Naive B cell (primary cell): Measurements from ENCODE around the gene CSNK2B. TPM values are rescaled to one million over a fixed set of nuclear protein-coding genes. Genes with fewer than 3 reads are reported as not detected.

Experiments
- polyA plus RNA-seq, 6 donors: library from polyadenylated mRNA; unstranded; fragments of 300-500 nt; fragmentation: Illumina TruSeq; gene quantifications; one replicate each; pipeline ENCODE4 v1.2.3, GENCODE V29; 2021; ENCODE audit warnings: low read depth in 6 of 6

The CSNK2B gene
- polyA plus RNA-seq, 6 donors from 2014 or later, result 279 to 299 (median 286) TPM

Other genes starting within 250 kb of the CSNK2B start
- 10 to 100 TPM in 3 of 6 donors, 1 to 10 TPM in 3; 4.4 to 14.3 (median 9.7) TPM for gene MICB, start 167.9 kb upstream of the CSNK2B start, polyA plus RNA-seq
- gene MCCD1, start 137.1 kb upstream of the CSNK2B start, polyA plus RNA-seq, result not detected
- 100 to 1,000 TPM in 1 of 6 donors, 10 to 100 TPM in 5; 41.6 to 117 (median 74.5) TPM for gene DDX39B, start 124.1 kb upstream of the CSNK2B start, polyA plus RNA-seq
- under 1 TPM in 2 of 6 donors, not detected in 4; 0.67 to 0.69 TPM for gene ATP6V1G2, start 119.5 kb upstream of the CSNK2B start, polyA plus RNA-seq
- gene NFKBIL1, start 118.5 kb upstream of the CSNK2B start, polyA plus RNA-seq, result 10 to 100 TPM in 2 of 6 donors, 1 to 10 TPM in 3, under 1 TPM in 1; 0.24 to 11.4 (median 8.9) TPM
- 10 to 100 TPM in 5 of 6 donors, 1 to 10 TPM in 1; 6.6 to 26.0 (median 19.4) TPM for gene LTA, start 93.8 kb upstream of the CSNK2B start, polyA plus RNA-seq
- gene TNF, start 90.5 kb upstream of the CSNK2B start, polyA plus RNA-seq, result 1 to 10 TPM; 1.1 to 5.2 (median 2.6) TPM
- 1,000 to 10,000 TPM; 1,940 to 3,141 (median 2,206) TPM for gene LTB, start 83.7 kb upstream of the CSNK2B start, polyA plus RNA-seq
- 10 to 100 TPM; 28.2 to 78.2 (median 35.2) TPM for gene LST1, start 79.8 kb upstream of the CSNK2B start, polyA plus RNA-seq
- gene NCR3, start 73.1 kb upstream of the CSNK2B start, polyA plus RNA-seq, result 100 to 1,000 TPM in 5 of 6 donors, 10 to 100 TPM in 1; 84.4 to 158 (median 108) TPM
- gene AIF1, start 50.8 kb upstream of the CSNK2B start, polyA plus RNA-seq, result 10 to 100 TPM in 1 of 6 donors, 1 to 10 TPM in 4, under 1 TPM in 1; 0.50 to 14.4 (median 3.5) TPM
- 10 to 100 TPM in 1 of 6 donors, 1 to 10 TPM in 4, under 1 TPM in 1; 0.70 to 11.3 (median 6.3) TPM for gene PRRC2A, start 45.4 kb upstream of the CSNK2B start, polyA plus RNA-seq
- 10 to 100 TPM; 20.1 to 27.0 (median 24.2) TPM for gene BAG6, start 13.4 kb upstream of the CSNK2B start, polyA plus RNA-seq
- 10 to 100 TPM in 4 of 6 donors, 1 to 10 TPM in 2; 7.6 to 19.6 (median 13.7) TPM for gene APOM, start 10.2 kb upstream of the CSNK2B start, polyA plus RNA-seq
- 10 to 100 TPM; 16.8 to 39.9 (median 28.4) TPM for gene C6orf47, start 5.3 kb upstream of the CSNK2B start, polyA plus RNA-seq
- gene GPANK1, start 1.1 kb upstream of the CSNK2B start, polyA plus RNA-seq, result 10 to 100 TPM; 18.5 to 27.8 (median 23.5) TPM
- under 1 TPM in 3 of 6 donors, not detected in 3; 0.23 to 0.87 (median 0.50) TPM for gene LY6G5B, start 3.9 kb downstream of the CSNK2B start, polyA plus RNA-seq
- 1 to 10 TPM in 1 of 6 donors, under 1 TPM in 3, not detected in 2; 0.48 to 1.6 (median 0.92) TPM for gene LY6G5C, start 15.0 kb downstream of the CSNK2B start, polyA plus RNA-seq
- gene ABHD16A, start 37.2 kb downstream of the CSNK2B start, polyA plus RNA-seq, result 10 to 100 TPM; 27.3 to 45.3 (median 33.4) TPM
- 1 to 10 TPM in 1 of 6 donors, under 1 TPM in 2, not detected in 3; 0.60 to 1.8 (median 0.75) TPM for gene LY6G6F, start 40.8 kb downstream of the CSNK2B start, polyA plus RNA-seq
- gene LY6G6D, start 49.3 kb downstream of the CSNK2B start, polyA plus RNA-seq, result not detected
- not detected for gene LY6G6C, start 55.7 kb downstream of the CSNK2B start, polyA plus RNA-seq
- 1 to 10 TPM in 5 of 6 donors, not detected in 1; 3.0 to 5.1 (median 3.7) TPM for gene MPIG6B, start 57.3 kb downstream of the CSNK2B start, polyA plus RNA-seq
- gene DDAH2, start 63.2 kb downstream of the CSNK2B start, polyA plus RNA-seq, result 10 to 100 TPM; 57.1 to 87.6 (median 82.1) TPM
- gene CLIC1, start 70.5 kb downstream of the CSNK2B start, polyA plus RNA-seq, result 100 to 1,000 TPM; 536 to 743 (median 628) TPM
- 1 to 10 TPM in 5 of 6 donors, not detected in 1; 1.9 to 9.3 (median 2.6) TPM for gene MSH5, start 73.9 kb downstream of the CSNK2B start, polyA plus RNA-seq
- gene SAPCD1, start 96.6 kb downstream of the CSNK2B start, polyA plus RNA-seq, result under 1 TPM in 1 of 6 donors, not detected in 5; 0.96 TPM
- gene VWA7, start 111.2 kb downstream of the CSNK2B start, polyA plus RNA-seq, result under 1 TPM in 2 of 6 donors, not detected in 4; 0.13 to 0.29 TPM
- gene VARS1, start 129.7 kb downstream of the CSNK2B start, polyA plus RNA-seq, result 10 to 100 TPM; 42.2 to 70.6 (median 50.3) TPM
- 100 to 1,000 TPM in 1 of 6 donors, 10 to 100 TPM in 5; 75.4 to 107 (median 92.4) TPM for gene LSM2, start 140.9 kb downstream of the CSNK2B start, polyA plus RNA-seq
- 1 to 10 TPM in 1 of 6 donors, under 1 TPM in 4, not detected in 1; 0.45 to 1.4 (median 0.71) TPM for gene HSPA1L, start 149.2 kb downstream of the CSNK2B start, polyA plus RNA-seq
- 10 to 100 TPM in 2 of 6 donors, 1 to 10 TPM in 3, under 1 TPM in 1; 0.23 to 12.1 (median 7.9) TPM for gene HSPA1A, start 149.5 kb downstream of the CSNK2B start, polyA plus RNA-seq
- 1 to 10 TPM; 1.1 to 2.8 (median 1.8) TPM for gene HSPA1B, start 161.7 kb downstream of the CSNK2B start, polyA plus RNA-seq
- 10 to 100 TPM; 10.9 to 19.5 (median 18.2) TPM for gene NEU1, start 196.7 kb downstream of the CSNK2B start, polyA plus RNA-seq
- not detected for gene SLC44A4, start 212.9 kb downstream of the CSNK2B start, polyA plus RNA-seq
- gene EHMT2, start 231.6 kb downstream of the CSNK2B start, polyA plus RNA-seq, result 10 to 100 TPM; 29.9 to 50.7 (median 35.9) TPM
- gene ZBTB12, start 236.0 kb downstream of the CSNK2B start, polyA plus RNA-seq, result under 1 TPM in 1 of 6 donors, not detected in 5; 0.20 TPM